Colonic mucosa (tissue), 4 donors: ENCODE data around the gene FILIP1L. TPM values are rescaled to one million over a fixed set of nuclear protein-coding genes. Genes with fewer than 3 reads are reported as not detected.

ENCODE experiments used
- DNase-seq: peaks from one replicate; pipeline ENCODE4 v3.0.0-alpha.2; 2020
- H3K27ac ChIP-seq: fragments of 200-600 bp; one replicate; pipeline ENCODE4 v1.8.0; 2021
- H3K27me3 ChIP-seq: fragments of 200-600 bp; one replicate; pipeline ENCODE4 v1.8.0; 2021
- H3K36me3 ChIP-seq: fragments of 200-600 bp; one replicate; pipeline ENCODE4 v1.8.0; 2021
- H3K4me1 ChIP-seq: fragments of 200-600 bp; one replicate; pipeline ENCODE4 v1.8.0; 2021; ENCODE audit warnings: mild to moderate bottlenecking
- H3K4me3 ChIP-seq: fragments of 200-600 bp; one replicate; pipeline ENCODE4 v1.8.0; 2021
- H3K9ac ChIP-seq, 2 donors: one replicate each; pipeline ENCODE4 v1.7.0; 2013; ENCODE audit warnings: control low read depth in 2 of 2, low read depth in 2 of 2, low read length in 2 of 2
- H3K9me3 ChIP-seq: fragments of 200-600 bp; one replicate; pipeline ENCODE4 v1.8.0; 2021
- intact Hi-C: fragments of 100-400 bp; cut with DNase I; formaldehyde crosslinking; loops from one replicate; pipeline ENCODE4 v1.14.1; 2022
- total RNA-seq, 2 donors: library from RNA; stranded (reverse); fragmentation: NEBNext Ultra II Directional in 1 of 2; extraction: Animal tissue kit (Norgen Biotek cat#: 25700) in 1 of 2; gene quantifications; one replicate each; pipeline ENCODE4 v1.2.1, GENCODE V29; 2021
- TF ChIP-seq, protein P1 (sequence below): fragments of 200-600 bp; IDR thresholded peaks from one replicate; pipeline ENCODE4 v1.8.0; 2022; ENCODE audit warnings: antibody characterized with exemption, mild to moderate bottlenecking
- donor health status: healthy.
- donor health status: DM: no; HTN: no; CAD: no.
- donor health status: DM: no; HTN: no; CAD: no.

FILIP1L gene
- total RNA-seq, 2 donors from 2014 or later, result 3.7 to 29.0 TPM

GRCh38 chr3:99943931-99944761 is 170.2 kb downstream of the FILIP1L start:
- Histone ChIP-seq H3K36me3 (no peaks in the 10 kb centered on the region), H3K27ac (peak overlapping the region; percentile 13), H3K4me1 (peaks cover 12% of the 10 kb centered on the region), H3K9me3 (no peaks in the 10 kb centered on the region), H3K4me3 (no peak overlapping the region), H3K27me3 (no peaks in the 10 kb centered on the region), H3K9ac (peak overlapping the region in 1 of 2 donors; percentile 43)
- TF ChIP-seq, protein P1, sequence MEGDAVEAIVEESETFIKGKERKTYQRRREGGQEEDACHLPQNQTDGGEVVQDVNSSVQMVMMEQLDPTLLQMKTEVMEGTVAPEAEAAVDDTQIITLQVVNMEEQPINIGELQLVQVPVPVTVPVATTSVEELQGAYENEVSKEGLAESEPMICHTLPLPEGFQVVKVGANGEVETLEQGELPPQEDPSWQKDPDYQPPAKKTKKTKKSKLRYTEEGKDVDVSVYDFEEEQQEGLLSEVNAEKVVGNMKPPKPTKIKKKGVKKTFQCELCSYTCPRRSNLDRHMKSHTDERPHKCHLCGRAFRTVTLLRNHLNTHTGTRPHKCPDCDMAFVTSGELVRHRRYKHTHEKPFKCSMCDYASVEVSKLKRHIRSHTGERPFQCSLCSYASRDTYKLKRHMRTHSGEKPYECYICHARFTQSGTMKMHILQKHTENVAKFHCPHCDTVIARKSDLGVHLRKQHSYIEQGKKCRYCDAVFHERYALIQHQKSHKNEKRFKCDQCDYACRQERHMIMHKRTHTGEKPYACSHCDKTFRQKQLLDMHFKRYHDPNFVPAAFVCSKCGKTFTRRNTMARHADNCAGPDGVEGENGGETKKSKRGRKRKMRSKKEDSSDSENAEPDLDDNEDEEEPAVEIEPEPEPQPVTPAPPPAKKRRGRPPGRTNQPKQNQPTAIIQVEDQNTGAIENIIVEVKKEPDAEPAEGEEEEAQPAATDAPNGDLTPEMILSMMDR, result no peak
- no peak for DNase-seq
- intact Hi-C loops, result no loop called here

GRCh38 chr3:99941211-99941610 is 173.1 kb downstream of the FILIP1L start:
- H3K27ac ChIP-seq, result no peak overlapping the region
- intact Hi-C loops, result no loop called here
- H3K36me3 ChIP-seq, result no peaks in the 10 kb centered on the region
- H3K27me3 ChIP-seq, result no peaks in the 10 kb centered on the region
- no peaks in the 10 kb centered on the region for H3K9me3 ChIP-seq
- TF ChIP-seq, protein P1, result no peak
- H3K9ac ChIP-seq, result no peak overlapping the region
- H3K4me1 ChIP-seq, result peaks cover 7% of the 10 kb centered on the region
- no peak overlapping the region for H3K4me3 ChIP-seq
- DNase-seq, result no peak

GRCh38 chr3:99940350-99940749 is 174.0 kb downstream of the FILIP1L start:
- no peaks in the 10 kb centered on the region for H3K9me3 ChIP-seq
- H3K4me3 ChIP-seq, result no peak overlapping the region
- TF ChIP-seq, protein P1, result no peak
- H3K27me3 ChIP-seq, result no peaks in the 10 kb centered on the region
- H3K4me1 ChIP-seq, result no peaks in the 10 kb centered on the region
- intact Hi-C loops, result no loop called here
- H3K9ac ChIP-seq, result no peak overlapping the region
- no peak for DNase-seq
- no peaks in the 10 kb centered on the region for H3K36me3 ChIP-seq
- no peak overlapping the region for H3K27ac ChIP-seq

DNA sequence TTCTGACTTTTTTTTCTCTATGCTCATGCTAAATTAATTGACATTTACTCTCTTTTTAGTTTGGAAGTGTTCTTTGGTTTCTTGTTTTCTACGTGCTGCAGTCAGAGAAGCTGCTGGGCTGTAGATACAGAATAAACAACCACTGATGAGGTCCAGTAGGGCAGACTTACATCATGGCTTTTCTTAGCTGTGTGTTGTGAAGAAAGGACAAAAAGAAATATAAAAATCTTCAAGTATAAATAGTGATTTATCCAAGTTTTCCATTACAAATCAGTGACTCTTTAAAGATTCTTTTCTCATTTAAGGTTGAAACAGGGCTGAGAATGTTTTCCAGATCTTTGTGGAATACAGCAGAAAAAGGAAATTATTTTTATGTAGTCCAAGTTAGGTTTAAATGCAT is 174.4 kb downstream of the FILIP1L start:
- Histone ChIP-seq H3K27ac (peak overlapping the region; percentile 6), H3K36me3 (no peaks in the 10 kb centered on the region), H3K27me3 (no peaks in the 10 kb centered on the region), H3K4me3 (no peak overlapping the region), H3K4me1 (no peaks in the 10 kb centered on the region), H3K9ac (no peak overlapping the region), H3K9me3 (no peaks in the 10 kb centered on the region)
- TF ChIP-seq, protein P1, result no peak
- intact Hi-C loops, result no loop called here
- no peak for DNase-seq

GRCh38 chr3:99938270-99938911 is 175.9 kb downstream of the FILIP1L start:
- TF ChIP-seq, protein P1, result no peak
- no peaks in the 10 kb centered on the region for H3K4me1 ChIP-seq
- H3K9me3 ChIP-seq, result no peaks in the 10 kb centered on the region
- H3K27ac ChIP-seq, result no peak overlapping the region
- H3K36me3 ChIP-seq, result no peaks in the 10 kb centered on the region
- no peak overlapping the region for H3K9ac ChIP-seq
- H3K4me3 ChIP-seq, result no peak overlapping the region
- intact Hi-C loops, result no loop called here
- no peaks in the 10 kb centered on the region for H3K27me3 ChIP-seq
- no peak for DNase-seq
